K562 (cell line): ENCODE data around the gene ARMH3. TPM values are rescaled to one million over a fixed set of nuclear protein-coding genes. Genes with fewer than 3 reads are reported as not detected.

Source experiments
- ADNP ChIP-seq: fragments of 200-800 bp; sonication (Bioruptor generic); IDR thresholded peaks from 2 replicates; pipeline ENCODE4 v1.6.1; 2016; ENCODE audit warnings: missing genetic modification characterization, missing compliant biosample characterization
- BACH1 ChIP-seq: fragments of 200-800 bp; sonication (Bioruptor generic); IDR thresholded peaks from 2 replicates; pipeline ENCODE4 v1.6.1; 2016; ENCODE audit warnings: missing genetic modification characterization, missing compliant biosample characterization
- FOS ChIP-seq: IDR thresholded peaks from 3 replicates; pipeline ENCODE4 v1.6.1; 2011; ENCODE audit not compliant: insufficient read length; ENCODE audit errors: extremely low read depth
- GABPB1 ChIP-seq: sonication (generic); formaldehyde crosslinking; IDR thresholded peaks from 2 replicates; pipeline ENCODE4 v1.8.0; 2022; ENCODE audit warnings: mild to moderate bottlenecking, missing genetic modification reagents
- JUND ChIP-seq, 2 experiments: IDR thresholded peaks; 2 replicates in 1 of 2; 3 replicates in 1 of 2; pipeline ENCODE4 v1.6.1; 2011; ENCODE audit warnings: borderline replicate concordance in 2 of 2, low read depth in 2 of 2, low read length in 2 of 2, improper control_type of control experiment in 1 of 2, missing biosample characterization in 1 of 2, missing genetic modification characterization in 1 of 2, missing genetic modification reagents in 1 of 2
- KDM2B ChIP-seq: fragments of 250-450 bp; sonication (Bioruptor Pico); IDR thresholded peaks from 2 replicates; pipeline ENCODE4 v1.8.0; 2021; ENCODE audit warnings: mild to moderate bottlenecking, moderate library complexity
- NFYB ChIP-seq: IDR thresholded peaks from 2 replicates; pipeline ENCODE4 v1.6.1; 2011; ENCODE audit warnings: mild to moderate bottlenecking, moderate library complexity; ENCODE audit not compliant: insufficient read length; ENCODE audit errors: extremely low read depth
- PCBP1 ChIP-seq: fragments of 200-400 bp; formaldehyde crosslinking; IDR thresholded peaks from 2 replicates; pipeline ENCODE4 v1.6.1; 2018; ENCODE audit warnings: mild to moderate bottlenecking, low read depth, low read length; ENCODE audit not compliant: poor library complexity, severe bottlenecking
- POLR2B ChIP-seq: fragments of 450-650 bp; IDR thresholded peaks from 2 replicates; pipeline ENCODE4 v1.6.1; 2018; ENCODE audit warnings: low read depth; ENCODE audit not compliant: partially characterized antibody
- RBFOX2 ChIP-seq: fragments of 200-400 bp; formaldehyde crosslinking; IDR thresholded peaks from 2 replicates; pipeline ENCODE4 v1.6.1; 2017; ENCODE audit warnings: low read depth, mild to moderate bottlenecking, low read length, moderate library complexity
- RBM17 ChIP-seq: fragments of 200-400 bp; formaldehyde crosslinking; IDR thresholded peaks from 2 replicates; pipeline ENCODE4 v1.6.1; 2017; ENCODE audit warnings: low read depth, mild to moderate bottlenecking, low read length, borderline replicate concordance
- SMAD3 ChIP-seq: fragments of 450-650 bp; formaldehyde crosslinking; conservative IDR thresholded peaks from 2 replicates; pipeline ENCODE4 v1.4.0; 2020; ENCODE audit warnings: mild to moderate bottlenecking
- STAT5B ChIP-seq: fragments of 250-450 bp; sonication (Bioruptor Pico); IDR thresholded peaks from 2 replicates; pipeline ENCODE4 v1.8.0; 2021; ENCODE audit warnings: mild to moderate bottlenecking, inconsistent platforms
- TAF9B ChIP-seq: fragments of 450-650 bp; IDR thresholded peaks from 2 replicates; pipeline ENCODE4 v1.6.1; 2018; ENCODE audit warnings: mild to moderate bottlenecking; ENCODE audit not compliant: partially characterized antibody
- TCF7 ChIP-seq: sonication (generic); IDR thresholded peaks from 2 replicates; pipeline ENCODE4 v1.6.1; 2016; ENCODE audit warnings: antibody characterized with exemption, borderline replicate concordance
- TFAM ChIP-seq: fragments of 250-450 bp; sonication (Bioruptor Pico); conservative IDR thresholded peaks from 2 replicates; pipeline ENCODE4 v1.5.0; 2021; ENCODE audit warnings: mild to moderate bottlenecking, moderate library complexity
- ZKSCAN3 ChIP-seq: fragments of 250-450 bp; sonication (Bioruptor Pico); IDR thresholded peaks from 2 replicates; pipeline ENCODE4 v1.4.0; 2020
- ZNF24 ChIP-seq: fragments of 450-650 bp; IDR thresholded peaks from 2 replicates; pipeline ENCODE4 v1.6.1; 2016
- ZNF431 ChIP-seq: sonication (generic); formaldehyde crosslinking; IDR thresholded peaks from 2 replicates; pipeline ENCODE4 v1.8.0; 2022; ENCODE audit warnings: mild to moderate bottlenecking, missing genetic modification reagents
- ZNF551 ChIP-seq: fragments of 250-450 bp; sonication (Bioruptor Pico); IDR thresholded peaks from 2 replicates; pipeline ENCODE4 v1.5.0; 2021; ENCODE audit warnings: mild to moderate bottlenecking, moderate library complexity
- polyA plus RNA-seq, 8 experiments: library from polyadenylated mRNA; depleted of rRNA in 4 of 8; stranded (reverse) in 5 of 8; unstranded in 3 of 8; fragments of >200 nt; fragmentation: Nextera tagmentation in 2 of 8; fragmentation: Illumina TruSeq in 1 of 8; extraction: Ambion mirVana in 2 of 8; extraction: Trizol in 1 of 8; gene quantifications; 2 replicates each; pipeline versions ENCODE4 v1.2.1 to v1.2.3, GENCODE V29; 2011 to 2014; ENCODE audit warnings: inconsistent platforms in 1 of 8, missing spikeins in 1 of 8
- total RNA-seq, 7 experiments: library from RNA; depleted of rRNA in 6 of 7; stranded (reverse); fragments of >200 nt in 6 of 7; fragmentation: Illumina TruSeq in 2 of 7; extraction: Trizol in 2 of 7; gene quantifications; 2 replicates each; pipeline versions ENCODE4 v1.2.1 to v1.2.3, GENCODE V29; 2011 to 2021; ENCODE audit warnings: low replicate concordance in 1 of 7
- TF ChIP-seq, protein P1 (sequence below): fragments of 250-450 bp; sonication (Bioruptor Pico); IDR thresholded peaks from 2 replicates; pipeline ENCODE4 v1.4.0; 2020; ENCODE audit warnings: mild to moderate bottlenecking
- TF ChIP-seq, protein P2 (sequence below), 2 experiments: fragments of 150-350 bp in 1 of 2; IDR thresholded peaks; 2 replicates each; pipeline ENCODE4 v1.6.1; 2012 to 2016; ENCODE audit warnings: low read depth in 2 of 2, low read length in 2 of 2, mild to moderate bottlenecking in 1 of 2, moderate library complexity in 1 of 2
- TF ChIP-seq, protein P3 (sequence below), 2 experiments: fragments of 250-450 bp in 1 of 2; fragments of 450-650 bp in 1 of 2; sonication (Bioruptor Pico) in 1 of 2; IDR thresholded peaks; 2 replicates each; pipeline versions ENCODE4 v1.6.1 to v1.8.0; 2016 to 2021; ENCODE audit warnings: mild to moderate bottlenecking in 2 of 2, moderate library complexity in 2 of 2, missing compliant biosample characterization in 1 of 2, missing genetic modification characterization in 1 of 2

The ARMH3 gene
- total and polyA plus RNA-seq, 9 of the 15 experiments (the other 6 are each of a cell fraction or from before 2014, with no cell fraction given): 0.29 to 0.73 TPM; not detected in 7

DNA sequence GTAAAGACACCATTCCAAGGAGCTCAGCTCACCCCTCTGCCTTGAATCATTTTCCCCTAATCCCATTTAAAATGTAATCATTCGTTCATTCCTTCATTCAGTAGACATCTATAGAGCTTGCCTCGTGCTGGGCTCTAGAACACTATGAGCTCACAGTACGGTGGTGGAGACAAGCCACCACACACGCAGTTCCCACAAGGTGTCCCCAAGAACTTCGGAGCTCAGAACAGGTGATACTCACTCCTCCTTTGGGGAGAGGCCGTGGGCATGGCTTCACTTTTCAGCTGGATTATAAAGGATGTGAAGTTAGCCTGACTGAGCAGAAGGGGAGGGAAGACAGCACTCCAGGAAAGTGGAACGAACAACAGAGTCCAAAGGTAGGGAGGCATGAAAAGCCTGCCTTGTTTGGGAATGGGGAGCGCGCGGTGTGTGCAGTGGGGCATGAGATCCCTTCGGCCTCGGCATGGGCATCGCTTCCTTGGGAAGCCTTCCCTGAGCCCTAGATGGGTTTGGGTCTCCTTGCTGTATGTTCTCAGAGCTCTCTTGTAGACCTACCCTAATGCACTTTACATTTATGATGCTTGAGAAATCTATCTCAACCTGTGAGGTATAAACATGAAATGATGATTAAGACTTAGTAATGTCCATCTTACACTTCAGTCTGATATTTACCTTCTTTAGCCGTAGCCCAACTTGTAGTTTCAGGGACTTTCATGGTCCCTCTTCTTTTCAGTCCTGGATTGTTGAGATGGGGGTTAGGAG, 236.9 kb downstream of the ARMH3 start (continued):
- TF ChIP-seq, protein P1, sequence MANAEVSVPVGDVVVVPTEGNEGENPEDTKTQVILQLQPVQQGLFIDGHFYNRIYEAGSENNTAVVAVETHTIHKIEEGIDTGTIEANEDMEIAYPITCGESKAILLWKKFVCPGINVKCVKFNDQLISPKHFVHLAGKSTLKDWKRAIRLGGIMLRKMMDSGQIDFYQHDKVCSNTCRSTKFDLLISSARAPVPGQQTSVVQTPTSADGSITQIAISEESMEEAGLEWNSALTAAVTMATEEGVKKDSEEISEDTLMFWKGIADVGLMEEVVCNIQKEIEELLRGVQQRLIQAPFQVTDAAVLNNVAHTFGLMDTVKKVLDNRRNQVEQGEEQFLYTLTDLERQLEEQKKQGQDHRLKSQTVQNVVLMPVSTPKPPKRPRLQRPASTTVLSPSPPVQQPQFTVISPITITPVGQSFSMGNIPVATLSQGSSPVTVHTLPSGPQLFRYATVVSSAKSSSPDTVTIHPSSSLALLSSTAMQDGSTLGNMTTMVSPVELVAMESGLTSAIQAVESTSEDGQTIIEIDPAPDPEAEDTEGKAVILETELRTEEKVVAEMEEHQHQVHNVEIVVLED (CRISPR knock-in tag): no peak
- TF ChIP-seq, protein P2, sequence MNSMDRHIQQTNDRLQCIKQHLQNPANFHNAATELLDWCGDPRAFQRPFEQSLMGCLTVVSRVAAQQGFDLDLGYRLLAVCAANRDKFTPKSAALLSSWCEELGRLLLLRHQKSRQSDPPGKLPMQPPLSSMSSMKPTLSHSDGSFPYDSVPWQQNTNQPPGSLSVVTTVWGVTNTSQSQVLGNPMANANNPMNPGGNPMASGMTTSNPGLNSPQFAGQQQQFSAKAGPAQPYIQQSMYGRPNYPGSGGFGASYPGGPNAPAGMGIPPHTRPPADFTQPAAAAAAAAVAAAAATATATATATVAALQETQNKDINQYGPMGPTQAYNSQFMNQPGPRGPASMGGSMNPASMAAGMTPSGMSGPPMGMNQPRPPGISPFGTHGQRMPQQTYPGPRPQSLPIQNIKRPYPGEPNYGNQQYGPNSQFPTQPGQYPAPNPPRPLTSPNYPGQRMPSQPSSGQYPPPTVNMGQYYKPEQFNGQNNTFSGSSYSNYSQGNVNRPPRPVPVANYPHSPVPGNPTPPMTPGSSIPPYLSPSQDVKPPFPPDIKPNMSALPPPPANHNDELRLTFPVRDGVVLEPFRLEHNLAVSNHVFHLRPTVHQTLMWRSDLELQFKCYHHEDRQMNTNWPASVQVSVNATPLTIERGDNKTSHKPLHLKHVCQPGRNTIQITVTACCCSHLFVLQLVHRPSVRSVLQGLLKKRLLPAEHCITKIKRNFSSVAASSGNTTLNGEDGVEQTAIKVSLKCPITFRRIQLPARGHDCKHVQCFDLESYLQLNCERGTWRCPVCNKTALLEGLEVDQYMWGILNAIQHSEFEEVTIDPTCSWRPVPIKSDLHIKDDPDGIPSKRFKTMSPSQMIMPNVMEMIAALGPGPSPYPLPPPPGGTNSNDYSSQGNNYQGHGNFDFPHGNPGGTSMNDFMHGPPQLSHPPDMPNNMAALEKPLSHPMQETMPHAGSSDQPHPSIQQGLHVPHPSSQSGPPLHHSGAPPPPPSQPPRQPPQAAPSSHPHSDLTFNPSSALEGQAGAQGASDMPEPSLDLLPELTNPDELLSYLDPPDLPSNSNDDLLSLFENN (IDR thresholded peaks at IDR 0.05; ENCODE audit: low read depth in 2 of 2, low read length in 2 of 2): no peak
- TF ChIP-seq RBM17 (no peak), TCF7 (no peak), RBFOX2 (no peak), NFYB (no peak), STAT5B (CRISPR knock-in tag) (no peak), KDM2B (no peak), FOS (no peak), BACH1 (no peak), JUND (IDR thresholded peaks at IDR 0.05; ENCODE audit: borderline replicate concordance, low read depth, low read length) (peak; percentile 7; the same call in 1 of the 2 replicates), JUND (tag; IDR thresholded peaks at IDR 0.05; ENCODE audit: borderline replicate concordance, low read depth, low read length) (no peak), ZNF551 (no peak), SMAD3 (CRISPR knock-in tag) (no peak), GABPB1 (CRISPR knock-in tag) (no peak), ADNP (tag) (no peak), ZNF431 (CRISPR knock-in tag) (no peak), ZNF24 (peak; percentile 97), POLR2B (no peak), TAF9B (no peak), TFAM (no peak), PCBP1 (no peak), ZKSCAN3 (CRISPR knock-in tag) (no peak)
- TF ChIP-seq, protein P3, sequence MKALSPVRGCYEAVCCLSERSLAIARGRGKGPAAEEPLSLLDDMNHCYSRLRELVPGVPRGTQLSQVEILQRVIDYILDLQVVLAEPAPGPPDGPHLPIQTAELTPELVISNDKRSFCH (CRISPR knock-in tag; IDR thresholded peaks at IDR 0.05): no peak
- TF ChIP-seq, protein P3 (tag; IDR thresholded peaks at IDR 0.05): 0 out of 2 replicates have a peak, but pooled peaks have one; percentile 41
